Erythroblast (primary cell): Measurements from ENCODE around the gene SNAP47.

Source experiments
- GATA1 ChIP-seq: IDR thresholded peaks from 2 replicates; pipeline ENCODE4 v1.6.1; 2011; ENCODE audit warnings: low read depth, mild to moderate bottlenecking, control low read depth, low read length, moderate library complexity
- POLR2A ChIP-seq: IDR thresholded peaks from 2 replicates; pipeline ENCODE4 v1.6.1; 2011; ENCODE audit warnings: mild to moderate bottlenecking, low read length

GRCh38 chr1:227742738-227743715 lies 7.8 kb downstream of the SNAP47 start:
- no peak for TF ChIP-seq POLR2A
- no peak for TF ChIP-seq GATA1
